Erythroblast (primary cell): ENCODE data around the gene NUP58.

Experiments used
- GATA1 ChIP-seq: IDR thresholded peaks from 2 replicates; pipeline ENCODE4 v1.6.1; 2011; ENCODE audit warnings: low read depth, mild to moderate bottlenecking, control low read depth, low read length, moderate library complexity
- POLR2A ChIP-seq: IDR thresholded peaks from 2 replicates; pipeline ENCODE4 v1.6.1; 2011; ENCODE audit warnings: mild to moderate bottlenecking, low read length

GRCh38 chr13:25353344-25353743 lies 51.9 kb downstream of the NUP58 start:
- TF ChIP-seq POLR2A (no peak), GATA1 (no peak)
